Transverse colon (tissue), 4 donors: Measurements from ENCODE around the gene DDHD1.

Source experiments
- CTCF ChIP-seq, 5 experiments: fragments of 200-600 bp in 3 of 5; fragments of 450-650 bp in 2 of 5; sonication (generic) in 3 of 5; IDR thresholded peaks; 1 replicate in 2 of 5; 2 replicates in 3 of 5; pipeline ENCODE4 v1.5.1; 2016 to 2017; ENCODE audit warnings: antibody characterized with exemption in 5 of 5, inconsistent platforms in 3 of 5, mild to moderate bottlenecking in 2 of 5, moderate library complexity in 1 of 5
- POLR2AphosphoS5 ChIP-seq, 3 donors: sonication (generic); formaldehyde crosslinking; IDR thresholded peaks; one replicate each; pipeline ENCODE4 v1.6.1; 2016; ENCODE audit warnings: antibody characterized with exemption in 3 of 3

GRCh38 chr14:53093206-53093605, 59.9 kb downstream of the DDHD1 start:
- TF ChIP-seq POLR2AphosphoS5 (IDR thresholded peaks at IDR 0.05) (no peak), CTCF (IDR thresholded peaks at IDR 0.05) (no peak)
